HG02678 (cell line): Measurements from ENCODE around the gene HEATR5A.
"Not testable (repeated sequence)": the region's sequence is repeated elsewhere in the genome, so short reads cannot be mapped to it uniquely, and the experiment has no call there.

Experiments
- ATAC-seq: cut with Tn5 transposase; IDR thresholded peaks from one replicate; pipeline ENCODE4 v1.9.1; 2021; ENCODE audit warnings: mild to moderate bottlenecking, moderate library complexity; ENCODE audit not compliant: unreplicated experiment

HEATR5A gene

GRCh38 chr14:31391977-31392503, 28.3 kb downstream of the HEATR5A start:
- no peak for ATAC-seq

GRCh38 chr14:31391473-31391872, 28.9 kb downstream of the HEATR5A start:
- ATAC-seq, result no peak

GRCh38 chr14:31389946-31390345, 30.4 kb downstream of the HEATR5A start:
- ATAC-seq, result no peak

- no peak for ATAC-seq
These were observed 31.5 kb downstream of the HEATR5A start for GRCh38 chr14:31388687-31389413.

GRCh38 chr14:31387091-31387490, 33.3 kb downstream of the HEATR5A start:
- ATAC-seq, result no peak

GRCh38 chr14:31386271-31386670, 34.1 kb downstream of the HEATR5A start:
- ATAC-seq, result no peak

GRCh38 chr14:31382221-31382620, 38.1 kb downstream of the HEATR5A start:
- ATAC-seq, result no peak

GRCh38 chr14:31380106-31380505, 40.2 kb downstream of the HEATR5A start:
- ATAC-seq, result no peak

- ATAC-seq, result not testable (repeated sequence)
These were observed 41.0 kb downstream of the HEATR5A start for GRCh38 chr14:31379125-31379947.

GRCh38 chr14:31377433-31377832, 42.9 kb downstream of the HEATR5A start:
- no peak for ATAC-seq

- no peak for ATAC-seq
These were observed 48.7 kb downstream of the HEATR5A start for GRCh38 chr14:31371646-31372045.

- no peak for ATAC-seq
These were observed 56.8 kb downstream of the HEATR5A start for GRCh38 chr14:31363331-31364073.

GRCh38 chr14:31362746-31363145, 57.6 kb downstream of the HEATR5A start:
- no peak for ATAC-seq

- not testable (repeated sequence) for ATAC-seq
These were observed 58.6 kb downstream of the HEATR5A start for GRCh38 chr14:31361761-31362160.

GRCh38 chr14:31360919-31361662, 59.3 kb downstream of the HEATR5A start:
- no peak for ATAC-seq

GRCh38 chr14:31357279-31357678, 63.1 kb downstream of the HEATR5A start:
- ATAC-seq, result no peak

- ATAC-seq, result no peak
These were observed 74.3 kb downstream of the HEATR5A start for GRCh38 chr14:31346097-31346496.

GRCh38 chr14:31341280-31341679, 79.1 kb downstream of the HEATR5A start:
- ATAC-seq, result no peak

- ATAC-seq, result no peak
These were observed 79.9 kb downstream of the HEATR5A start for GRCh38 chr14:31340297-31341063.

- no peak for ATAC-seq
These were observed 80.6 kb downstream of the HEATR5A start for GRCh38 chr14:31339743-31340142.
